K562 (cell line): ENCODE data around the gene KLK5. TPM values are rescaled to one million over a fixed set of nuclear protein-coding genes. Genes with fewer than 3 reads are reported as not detected.
A peak's percentile ranks its signal among the peaks of the same experiment; 100 is the strongest.

Experiments
- ATAC-seq: fragments of 200-7000 bp; cut with Tn5 transposase; 3 replicates; pipeline ENCODE4 v1.9.1; 2020; ENCODE audit warnings: moderate library complexity
- BruUV-seq: library from RNA; stranded (reverse); fragments of 400-500 nt; replicated peaks from 2 replicates; lab custom pipeline; 2021; lab: Mats Ljungman, UMichigan
- CTCF ChIA-PET: fragments of 300-600 bp; formaldehyde crosslinking; extraction: SDS; loops from one replicate; lab custom pipeline; 2021; ENCODE audit warnings: low intra/inter-chr PET ratio; lab: Yijun Ruan, JAX
- POLR2A ChIA-PET: fragments of 300-600, 350-650 bp; sonication (Branson Sonifier 250); formaldehyde crosslinking; extraction: SDS; loops from one replicate; lab custom pipeline; 2021; ENCODE audit warnings: antibody characterized with exemption, inconsistent platforms; lab: Yijun Ruan, JAX
- DNase-seq, 4 experiments: peaks; one replicate each; pipeline versions ENCODE4 v3.0.0 to v3.0.0-alpha.2; 2011 to 2018; ENCODE audit warnings: low spot score in 3 of 4, mixed read lengths in 3 of 4; ENCODE audit errors: extremely low read depth in 1 of 4
- FAIRE-seq: peaks from 2 replicates; lab custom pipeline; 2011; peaks lifted over from hg19 to GRCh38; lab: Jason Lieb, UNC
- H2AFZ ChIP-seq: 2 replicates; pipeline ENCODE4 v1.6.0; 2011; ENCODE audit warnings: low read depth, low read length, control low read depth, inconsistent platforms
- H3K27ac ChIP-seq: fragments of 200-600 bp; 3 replicates; pipeline ENCODE4 v1.8.0; 2011; ENCODE audit warnings: low read depth, mild to moderate bottlenecking, control low read depth, inconsistent platforms, low read length, moderate library complexity, mixed read lengths; ENCODE audit errors: extremely low read depth
- H3K27me3 ChIP-seq, 2 experiments: fragments of 300-600 bp in 1 of 2; 2 replicates in 1 of 2; 3 replicates in 1 of 2; pipeline versions ENCODE4 v1.6.0 to v1.8.0; 2011; ENCODE audit warnings: inconsistent platforms in 2 of 2, low read length in 2 of 2, mild to moderate bottlenecking in 1 of 2, mixed read lengths in 1 of 2, moderate library complexity in 1 of 2; ENCODE audit not compliant: control insufficient read depth in 2 of 2, insufficient read depth in 2 of 2
- H3K36me3 ChIP-seq: fragments of 300-600 bp; 3 replicates; pipeline ENCODE4 v1.8.0; 2011; ENCODE audit warnings: mild to moderate bottlenecking, low read length, inconsistent platforms; ENCODE audit not compliant: control insufficient read depth, insufficient read depth
- H3K4me1 ChIP-seq, 2 experiments: fragments of 200-600 bp in 1 of 2; replicated peaks in 1 of 2; 2 replicates in 1 of 2; 3 replicates in 1 of 2; pipeline versions ENCODE4 v1.5.1 to v1.8.0; 2011; ENCODE audit warnings: inconsistent platforms in 2 of 2, low read length in 2 of 2, mild to moderate bottlenecking in 1 of 2, mixed read lengths in 1 of 2, moderate library complexity in 1 of 2; ENCODE audit not compliant: control insufficient read depth in 2 of 2, insufficient read depth in 2 of 2
- H3K4me2 ChIP-seq: 2 replicates; pipeline ENCODE4 v1.6.1; 2011; ENCODE audit warnings: low read length, control low read depth, inconsistent platforms, mixed read lengths; ENCODE audit not compliant: insufficient read depth
- H3K4me3 ChIP-seq: fragments of 200-600 bp; sonication (generic), shearing (Covaris generic); 2 replicates; pipeline ENCODE4 v1.5.1; 2016; ENCODE audit warnings: control low read depth, inconsistent platforms
- H3K79me2 ChIP-seq: fragments of 200-600 bp; 3 replicates; pipeline ENCODE4 v1.8.0; 2011; ENCODE audit warnings: low read length, inconsistent platforms; ENCODE audit not compliant: control insufficient read depth, insufficient read depth
- H3K9ac ChIP-seq, 2 experiments: 2 replicates each; pipeline versions ENCODE4 v1.6.0 to v1.6.1; 2011; ENCODE audit warnings: low read depth in 2 of 2, low read length in 2 of 2, control low read depth in 1 of 2, inconsistent platforms in 1 of 2, mild to moderate bottlenecking in 1 of 2, mixed read lengths in 1 of 2; ENCODE audit not compliant: insufficient read depth in 1 of 2
- H3K9me1 ChIP-seq: one replicate; pipeline ENCODE4 v1.6.0; 2011; ENCODE audit warnings: inconsistent platforms, mild to moderate bottlenecking, low read length, moderate library complexity; ENCODE audit not compliant: control insufficient read depth, insufficient read depth
- H3K9me3 ChIP-seq: replicated peaks from 2 replicates; pipeline ENCODE4 v1.5.1; 2011; ENCODE audit warnings: low read depth, low read length, inconsistent platforms; ENCODE audit not compliant: control insufficient read depth, insufficient read depth
- H4K20me1 ChIP-seq: replicated peaks from 2 replicates; pipeline ENCODE4 v1.6.1; 2011; ENCODE audit warnings: low read length, inconsistent platforms, mixed read lengths; ENCODE audit not compliant: control insufficient read depth, insufficient read depth
- CBX2 ChIP-seq: fragments of 200-600 bp; sonication (generic); IDR thresholded peaks from one replicate; pipeline ENCODE4 v1.6.1; 2012; ENCODE audit warnings: mild to moderate bottlenecking, low read length, inconsistent platforms; ENCODE audit not compliant: insufficient read depth, poor library complexity, severe bottlenecking
- EGR1 ChIP-seq: fragments of 450-650 bp; conservative IDR thresholded peaks from 2 replicates; pipeline ENCODE4 v1.6.1; 2017; ENCODE audit warnings: mild to moderate bottlenecking
- FOXJ2 ChIP-seq: fragments of 200-800 bp; sonication (Bioruptor generic); IDR thresholded peaks from 2 replicates; pipeline ENCODE4 v1.6.1; 2016; ENCODE audit warnings: missing genetic modification characterization, missing compliant biosample characterization
- JUND ChIP-seq, 2 experiments: IDR thresholded peaks; 2 replicates in 1 of 2; 3 replicates in 1 of 2; pipeline ENCODE4 v1.6.1; 2011; ENCODE audit warnings: borderline replicate concordance in 2 of 2, low read depth in 2 of 2, low read length in 2 of 2, improper control_type of control experiment in 1 of 2, missing biosample characterization in 1 of 2, missing genetic modification characterization in 1 of 2, missing genetic modification reagents in 1 of 2
- ZNF165 ChIP-seq: fragments of 250-450 bp; sonication (Bioruptor Pico); IDR thresholded peaks from 2 replicates; pipeline ENCODE4 v1.4.0; 2020; ENCODE audit warnings: borderline replicate concordance
- WGBS: fragments of 100-300 bp; shearing (Covaris generic); methylation state at CpG from one replicate; pipeline ENCODE4 v1.1.6; 2016; ENCODE audit warnings: low coverage, mixed read lengths; ENCODE audit not compliant: insufficient coverage; ENCODE audit errors: missing lambda C conversion rate; 5-methylcytosine and 5-hydroxymethylcytosine counted together
- in situ Hi-C: fragments of 300-500 bp; cut with MboI; formaldehyde crosslinking; loops from 4 replicates; pipeline ENCODE4 v1.15.0; 2018; ENCODE audit warnings: inconsistent platforms, mixed read lengths
- intact Hi-C: fragments of 100-400 bp; cut with micrococcal nuclease; formaldehyde crosslinking; loops from 2 replicates; pipeline ENCODE4 v1.14.2; 2022
- polyA plus RNA-seq, 8 experiments: library from polyadenylated mRNA; depleted of rRNA in 4 of 8; stranded (reverse) in 5 of 8; unstranded in 3 of 8; fragments of >200 nt; fragmentation: Nextera tagmentation in 2 of 8; fragmentation: Illumina TruSeq in 1 of 8; extraction: Ambion mirVana in 2 of 8; extraction: Trizol in 1 of 8; gene quantifications; 2 replicates each; pipeline versions ENCODE4 v1.2.1 to v1.2.3, GENCODE V29; 2011 to 2014; ENCODE audit warnings: inconsistent platforms in 1 of 8, missing spikeins in 1 of 8
- total RNA-seq, 7 experiments: library from RNA; depleted of rRNA in 6 of 7; stranded (reverse); fragments of >200 nt in 6 of 7; fragmentation: Illumina TruSeq in 2 of 7; extraction: Trizol in 2 of 7; gene quantifications; 2 replicates each; pipeline versions ENCODE4 v1.2.1 to v1.2.3, GENCODE V29; 2011 to 2021; ENCODE audit warnings: low replicate concordance in 1 of 7
- TF ChIP-seq, protein P1 (sequence below): fragments of 200-800 bp; sonication (Bioruptor generic); IDR thresholded peaks from 2 replicates; pipeline ENCODE4 v1.6.1; 2017; ENCODE audit warnings: missing genetic modification characterization, missing compliant biosample characterization
- TF ChIP-seq, protein P2 (sequence below): fragments of 450-650 bp; IDR thresholded peaks from 2 replicates; pipeline ENCODE4 v1.7.0; 2016; ENCODE audit warnings: borderline replicate concordance
- TF ChIP-seq, protein P3 (sequence below), 2 experiments: fragments of 450-650 bp in 1 of 2; sonication (generic) in 1 of 2; formaldehyde crosslinking in 1 of 2; IDR thresholded peaks in 1 of 2; conservative IDR thresholded peaks in 1 of 2; 2 replicates each; pipeline versions ENCODE4 v1.6.1 to v1.8.1; 2016 to 2023; ENCODE audit warnings: mild to moderate bottlenecking in 2 of 2, moderate library complexity in 2 of 2, inconsistent platforms in 1 of 2, missing genetic modification reagents in 1 of 2

Gene KLK5
- total and polyA plus RNA-seq, 9 of the 15 experiments (the other 6 are each of a cell fraction or from before 2014, with no cell fraction given) = not detected

DNA sequence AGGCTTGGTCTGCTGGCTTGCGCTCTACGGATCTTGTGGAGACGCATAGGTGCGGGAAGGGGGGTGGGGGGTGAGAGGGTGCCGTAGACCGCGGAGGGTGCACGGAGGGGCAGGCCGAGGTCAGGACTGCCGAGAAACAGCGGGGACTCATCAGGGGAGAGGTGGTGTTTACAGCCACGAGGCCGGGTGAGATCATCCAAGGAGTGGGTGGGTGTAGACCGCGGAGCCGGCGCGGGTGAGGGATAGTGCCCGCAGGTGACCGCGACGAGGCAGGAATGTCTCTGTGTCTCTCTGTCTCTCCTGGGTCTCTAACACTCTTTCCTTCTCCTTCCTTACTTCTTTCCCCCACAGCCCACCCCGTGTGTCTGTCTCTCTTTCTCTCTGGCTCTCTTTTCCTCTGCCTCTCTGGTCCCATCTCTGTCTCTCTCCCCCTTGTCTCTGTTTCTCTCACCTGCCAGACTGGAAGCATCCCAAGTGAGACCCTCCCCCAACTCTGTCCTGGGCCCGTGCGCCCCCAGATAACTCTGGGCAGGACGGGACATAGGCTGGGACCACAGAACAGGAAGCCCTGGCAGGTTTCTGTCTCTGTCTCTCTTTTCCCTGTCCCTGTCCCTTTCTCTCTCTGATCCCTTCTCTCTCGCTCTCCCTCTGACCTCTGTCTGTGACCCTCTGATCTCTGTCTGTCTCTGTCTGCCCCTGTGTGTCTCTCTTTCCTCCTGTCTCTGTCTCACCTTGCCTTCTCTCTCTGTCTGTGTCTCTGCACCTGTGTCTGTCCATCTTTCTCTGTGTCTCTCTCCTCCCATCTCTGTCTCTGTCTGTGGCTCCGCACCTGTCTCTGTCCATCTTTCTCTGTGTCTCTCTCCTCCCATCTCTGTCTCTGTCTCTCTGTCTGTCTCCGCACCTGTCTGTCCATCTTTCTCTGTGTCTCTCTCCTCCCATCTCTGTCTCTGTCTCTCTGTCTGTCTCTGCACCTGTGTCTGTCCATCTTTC is 39.8 kb downstream of the KLK5 start:
- H3K9me3 ChIP-seq = no peaks in the 10 kb centered on the region
- POLR2A ChIA-PET = interaction anchor here (0.6 to 1.8 kb wide), 4 partner anchors 9 to 181 kb away, joined by 3 to 5 read pairs (median 4); no protein-coding TSS in a partner anchor
- H3K27ac ChIP-seq = no peak overlapping the region
- no peak for ATAC-seq
- CTCF ChIA-PET = no interaction called here
- H3K36me3 ChIP-seq = no peaks in the 10 kb centered on the region
- BruUV-seq = no TSS peak
- H3K27me3 ChIP-seq = peaks cover 27 to 61% of the 10 kb centered on the region in 2 experiments
- no peak overlapping the region for H3K4me3 ChIP-seq
- no peak overlapping the region for H2AFZ ChIP-seq
- peak; percentile 68 for TF ChIP-seq EGR1
- TF ChIP-seq, protein P1, sequence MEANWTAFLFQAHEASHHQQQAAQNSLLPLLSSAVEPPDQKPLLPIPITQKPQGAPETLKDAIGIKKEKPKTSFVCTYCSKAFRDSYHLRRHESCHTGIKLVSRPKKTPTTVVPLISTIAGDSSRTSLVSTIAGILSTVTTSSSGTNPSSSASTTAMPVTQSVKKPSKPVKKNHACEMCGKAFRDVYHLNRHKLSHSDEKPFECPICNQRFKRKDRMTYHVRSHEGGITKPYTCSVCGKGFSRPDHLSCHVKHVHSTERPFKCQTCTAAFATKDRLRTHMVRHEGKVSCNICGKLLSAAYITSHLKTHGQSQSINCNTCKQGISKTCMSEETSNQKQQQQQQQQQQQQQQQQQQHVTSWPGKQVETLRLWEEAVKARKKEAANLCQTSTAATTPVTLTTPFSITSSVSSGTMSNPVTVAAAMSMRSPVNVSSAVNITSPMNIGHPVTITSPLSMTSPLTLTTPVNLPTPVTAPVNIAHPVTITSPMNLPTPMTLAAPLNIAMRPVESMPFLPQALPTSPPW (CRISPR knock-in tag) = 0 out of 2 replicates have a peak, but pooled peaks have one; percentile 11
- TF ChIP-seq, protein P2, sequence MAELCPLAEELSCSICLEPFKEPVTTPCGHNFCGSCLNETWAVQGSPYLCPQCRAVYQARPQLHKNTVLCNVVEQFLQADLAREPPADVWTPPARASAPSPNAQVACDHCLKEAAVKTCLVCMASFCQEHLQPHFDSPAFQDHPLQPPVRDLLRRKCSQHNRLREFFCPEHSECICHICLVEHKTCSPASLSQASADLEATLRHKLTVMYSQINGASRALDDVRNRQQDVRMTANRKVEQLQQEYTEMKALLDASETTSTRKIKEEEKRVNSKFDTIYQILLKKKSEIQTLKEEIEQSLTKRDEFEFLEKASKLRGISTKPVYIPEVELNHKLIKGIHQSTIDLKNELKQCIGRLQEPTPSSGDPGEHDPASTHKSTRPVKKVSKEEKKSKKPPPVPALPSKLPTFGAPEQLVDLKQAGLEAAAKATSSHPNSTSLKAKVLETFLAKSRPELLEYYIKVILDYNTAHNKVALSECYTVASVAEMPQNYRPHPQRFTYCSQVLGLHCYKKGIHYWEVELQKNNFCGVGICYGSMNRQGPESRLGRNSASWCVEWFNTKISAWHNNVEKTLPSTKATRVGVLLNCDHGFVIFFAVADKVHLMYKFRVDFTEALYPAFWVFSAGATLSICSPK = no peak
- TF ChIP-seq, protein P3, sequence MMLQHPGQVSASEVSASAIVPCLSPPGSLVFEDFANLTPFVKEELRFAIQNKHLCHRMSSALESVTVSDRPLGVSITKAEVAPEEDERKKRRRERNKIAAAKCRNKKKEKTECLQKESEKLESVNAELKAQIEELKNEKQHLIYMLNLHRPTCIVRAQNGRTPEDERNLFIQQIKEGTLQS (IDR thresholded peaks at IDR 0.05) = peak; percentile 60
- TF ChIP-seq, protein P3 (CRISPR knock-in tag; conservative IDR thresholded peaks at IDR 0.05) = no peak
- TF ChIP-seq ZNF165 = no peak
- peak; percentile 16; the same call in 1 of the 2 replicates for TF ChIP-seq JUND (IDR thresholded peaks at IDR 0.05; ENCODE audit: borderline replicate concordance, low read depth, low read length)
- no peak for TF ChIP-seq JUND (tag; IDR thresholded peaks at IDR 0.05; ENCODE audit: borderline replicate concordance, low read depth, low read length)
- no peak for TF ChIP-seq CBX2
- no peak for TF ChIP-seq FOXJ2 (tag)
- TF ChIP-seq, all 486 proteins: peak for 4
- DNase-seq = peak in 2 of 4 experiments; percentile 28 to 31
- 4% methylated on average over 25 of the region's 29 CpGs for WGBS
- Histone ChIP-seq H3K9me1 (no peaks in the 10 kb centered on the region), H4K20me1 (peaks cover 3% of the 10 kb centered on the region; the same call in 1 of the 2 replicates), H3K9ac (no peak overlapping the region), H3K4me1 (peaks cover 0 to 28% of the 10 kb centered on the region in 2 experiments; a peak in 3 of 5 replicates), H3K79me2 (no peaks in the 10 kb centered on the region), H3K4me2 (no peak overlapping the region)
- in situ Hi-C loops (loop anchor here (10.0 kb wide), 1 partner anchor 378 kb away; no protein-coding TSS in a partner anchor), intact Hi-C loops (no loop called here)
- FAIRE-seq = no peak
